Trophoblast cell (in vitro differentiated cells and primary cell): ENCODE measurements around the gene RPS6KA3.
A peak's percentile ranks its signal among the peaks of the same experiment; 100 is the strongest.

Experiments used
- DNase-seq, 2 donors: peaks; one replicate each; pipeline ENCODE4 v3.0.0-alpha.2; 2016
- H2AFZ ChIP-seq: 2 replicates; pipeline ENCODE4 v1.6.1; 2013; ENCODE audit warnings: low read length, moderate library complexity, mild to moderate bottlenecking; ENCODE audit not compliant: insufficient read depth, poor library complexity
- H2AK5ac ChIP-seq: 2 replicates; pipeline ENCODE4 v1.6.1; 2013; ENCODE audit warnings: mild to moderate bottlenecking, low read length
- H2BK120ac ChIP-seq: 2 replicates; pipeline ENCODE4 v1.6.1; 2013; ENCODE audit warnings: low read length, mild to moderate bottlenecking, moderate library complexity; ENCODE audit not compliant: insufficient read depth, poor library complexity
- H2BK12ac ChIP-seq: 2 replicates; pipeline ENCODE4 v1.6.1; 2013; ENCODE audit warnings: mild to moderate bottlenecking, low read length, moderate library complexity
- H2BK5ac ChIP-seq: 2 replicates; pipeline ENCODE4 v1.6.1; 2013; ENCODE audit warnings: low read length, low read depth, moderate library complexity, mild to moderate bottlenecking; ENCODE audit not compliant: poor library complexity
- H3K14ac ChIP-seq: 2 replicates; pipeline ENCODE4 v1.6.1; 2013; ENCODE audit warnings: mild to moderate bottlenecking, low read length
- H3K18ac ChIP-seq: 2 replicates; pipeline ENCODE4 v1.6.1; 2013; ENCODE audit warnings: mild to moderate bottlenecking, low read length
- H3K23ac ChIP-seq: 2 replicates; pipeline ENCODE4 v1.6.1; 2013; ENCODE audit warnings: low read length
- H3K27ac ChIP-seq: 2 replicates; pipeline ENCODE4 v1.5.1; 2013; ENCODE audit warnings: low read depth, mild to moderate bottlenecking, inconsistent platforms, low read length, moderate library complexity
- H3K27me3 ChIP-seq: 2 replicates; pipeline ENCODE4 v1.6.1; 2013; ENCODE audit warnings: inconsistent platforms, mild to moderate bottlenecking, low read length, moderate library complexity; ENCODE audit not compliant: insufficient read depth
- H3K36me3 ChIP-seq, 2 experiments: 1 replicate in 1 of 2; 2 replicates in 1 of 2; pipeline ENCODE4 v1.6.1; 2013; ENCODE audit warnings: low read length in 2 of 2, mild to moderate bottlenecking in 2 of 2, moderate library complexity in 1 of 2; ENCODE audit not compliant: insufficient read depth in 2 of 2, control insufficient read depth in 1 of 2
- H3K4ac ChIP-seq: 2 replicates; pipeline ENCODE4 v1.6.1; 2013; ENCODE audit warnings: low read depth, mild to moderate bottlenecking, low read length, moderate library complexity
- H3K4me1 ChIP-seq, 2 experiments: 1 replicate in 1 of 2; 2 replicates in 1 of 2; pipeline ENCODE4 v1.6.1; 2013; ENCODE audit warnings: low read length in 2 of 2, mild to moderate bottlenecking in 2 of 2, moderate library complexity in 1 of 2; ENCODE audit not compliant: insufficient read depth in 2 of 2, control insufficient read depth in 1 of 2
- H3K4me2 ChIP-seq: 2 replicates; pipeline ENCODE4 v1.6.1; 2013; ENCODE audit warnings: inconsistent platforms, mild to moderate bottlenecking, low read length, moderate library complexity
- H3K4me3 ChIP-seq: 2 replicates; pipeline ENCODE4 v1.5.1; 2013; ENCODE audit warnings: mild to moderate bottlenecking, low read depth, low read length, inconsistent platforms
- H3K79me1 ChIP-seq: one replicate; pipeline ENCODE4 v1.6.1; 2013; ENCODE audit warnings: low read length
- H3K79me2 ChIP-seq: 2 replicates; pipeline ENCODE4 v1.6.1; 2013; ENCODE audit warnings: low read length, mild to moderate bottlenecking; ENCODE audit not compliant: control insufficient read depth, insufficient read depth, poor library complexity
- H3K9ac ChIP-seq: 2 replicates; pipeline ENCODE4 v1.6.1; 2013; ENCODE audit warnings: mild to moderate bottlenecking, low read length
- H3K9me3 ChIP-seq: 2 replicates; pipeline ENCODE4 v1.6.1; 2013; ENCODE audit warnings: low read depth, mild to moderate bottlenecking, control low read depth, inconsistent platforms, low read length; ENCODE audit not compliant: insufficient read depth
- H4K12ac ChIP-seq: 2 replicates; pipeline ENCODE4 v1.6.1; 2013; ENCODE audit warnings: low read depth, mild to moderate bottlenecking, low read length, moderate library complexity
- H4K8ac ChIP-seq: 2 replicates; pipeline ENCODE4 v1.6.1; 2013; ENCODE audit warnings: low read depth, mild to moderate bottlenecking, low read length, moderate library complexity
- H4K91ac ChIP-seq: one replicate; pipeline ENCODE4 v1.6.1; 2013; ENCODE audit warnings: low read depth, mild to moderate bottlenecking, low read length, moderate library complexity
- WGBS: extraction: QIAGEN DNeasy Blood & Tissue Kit; methylation state at CpG from one replicate; pipeline ENCODE4 v1.1.7; 2013; ENCODE audit warnings: missing lambda C conversion rate; ENCODE audit not compliant: insufficient read length, insufficient coverage; ENCODE audit errors: extremely low coverage; 5-methylcytosine and 5-hydroxymethylcytosine counted together

Gene RPS6KA3

GRCh38 chrX:20270562-20270890 lies 3.8 kb upstream of the RPS6KA3 start:
- Histone ChIP-seq H3K9me3 (no peaks in the 10 kb centered on the region), H2BK12ac (no peak overlapping the region), H3K9ac (no peak overlapping the region), H2BK120ac (no peak overlapping the region), H3K79me2 (peaks cover 6% of the 10 kb centered on the region), H3K4me1 (peaks cover 0 to 3% of the 10 kb centered on the region in 2 experiments), H2AFZ (no peak overlapping the region), H4K12ac (no peak overlapping the region), H3K18ac (no peak overlapping the region), H2BK5ac (no peak overlapping the region), H3K27ac (no peak overlapping the region), H3K27me3 (no peaks in the 10 kb centered on the region), H3K36me3 (no peaks in the 10 kb centered on the region), H3K79me1 (peaks cover 13% of the 10 kb centered on the region), H3K4me2 (no peak overlapping the region), H2AK5ac (no peak overlapping the region), H4K8ac (no peak overlapping the region), H3K4me3 (no peak overlapping the region), H3K4ac (no peak overlapping the region), H3K23ac (no peak overlapping the region), H3K14ac (no peak overlapping the region), H4K91ac (no peak overlapping the region)
- WGBS, result no CpG with 5 or more reads among the region's 1 CpG
- peak; percentile 7 to 44 for DNase-seq

- no peaks in the 10 kb centered on the region for H3K36me3 ChIP-seq
- no peak overlapping the region for H3K4me3 ChIP-seq
- H2BK5ac ChIP-seq, result no peak overlapping the region
- H3K9me3 ChIP-seq, result no peaks in the 10 kb centered on the region
- H3K27me3 ChIP-seq, result no peaks in the 10 kb centered on the region
- no peak overlapping the region for H4K12ac ChIP-seq
- no peak for DNase-seq
- H3K4ac ChIP-seq, result no peak overlapping the region
- H3K14ac ChIP-seq, result no peak overlapping the region
- H2AK5ac ChIP-seq, result no peak overlapping the region
- H3K18ac ChIP-seq, result no peak overlapping the region
- no peak overlapping the region for H4K91ac ChIP-seq
- H2BK120ac ChIP-seq, result no peak overlapping the region
- no peak overlapping the region for H3K23ac ChIP-seq
- no peak overlapping the region for H4K8ac ChIP-seq
- H2AFZ ChIP-seq, result no peak overlapping the region
- no peak overlapping the region for H3K4me2 ChIP-seq
- H3K79me2 ChIP-seq, result peaks cover 6% of the 10 kb centered on the region
- WGBS, result no CpG with 5 or more reads among the region's 4 CpGs
- no peak overlapping the region for H3K27ac ChIP-seq
- no peak overlapping the region for H2BK12ac ChIP-seq
- H3K79me1 ChIP-seq, result peaks cover 13% of the 10 kb centered on the region
- H3K9ac ChIP-seq, result no peak overlapping the region
- H3K4me1 ChIP-seq, result peaks cover 0 to 3% of the 10 kb centered on the region in 2 experiments
Observed at GRCh38 chrX:20269848-20270561, 3.3 kb upstream of the RPS6KA3 start.

GRCh38 chrX:20267931-20268701 lies 1.4 kb upstream of the RPS6KA3 start:
- H3K4ac ChIP-seq, result no peak overlapping the region
- H3K14ac ChIP-seq, result no peak overlapping the region
- no peak overlapping the region for H3K18ac ChIP-seq
- H2AK5ac ChIP-seq, result no peak overlapping the region
- H3K4me2 ChIP-seq, result peak overlapping the region; percentile 87
- peak overlapping the region; percentile 64 for H3K4me3 ChIP-seq
- peaks cover 0 to 3% of the 10 kb centered on the region in 2 experiments for H3K4me1 ChIP-seq
- no peaks in the 10 kb centered on the region for H3K27me3 ChIP-seq
- H3K23ac ChIP-seq, result no peak overlapping the region
- no peak overlapping the region for H2BK5ac ChIP-seq
- H3K9ac ChIP-seq, result no peak overlapping the region
- H3K36me3 ChIP-seq, result no peaks in the 10 kb centered on the region
- no peak overlapping the region for H2BK120ac ChIP-seq
- H2BK12ac ChIP-seq, result no peak overlapping the region
- peaks cover 6% of the 10 kb centered on the region for H3K79me2 ChIP-seq
- H3K9me3 ChIP-seq, result no peaks in the 10 kb centered on the region
- peaks cover 13% of the 10 kb centered on the region for H3K79me1 ChIP-seq
- no peak overlapping the region for H4K91ac ChIP-seq
- peak overlapping the region; percentile 89 for H2AFZ ChIP-seq
- H3K27ac ChIP-seq, result no peak overlapping the region
- peak; percentile 4 to 23 for DNase-seq
- no CpG with 5 or more reads among the region's 54 CpGs for WGBS
- peak overlapping the region; percentile 84 for H4K8ac ChIP-seq
- peak overlapping the region; percentile 67 for H4K12ac ChIP-seq

GRCh38 chrX:20267607-20267930 lies 860 bp upstream of the RPS6KA3 start:
- no peak overlapping the region for H3K23ac ChIP-seq
- peak overlapping the region; percentile 40 for H2BK12ac ChIP-seq

More at GRCh38 chrX:20267607-20267930, 860 bp upstream of the RPS6KA3 start:
- peak overlapping the region; percentile 94 for H3K14ac ChIP-seq
- DNase-seq, result peak in 1 of 2 donors; percentile 12
- no peak overlapping the region for H2BK5ac ChIP-seq
- peak overlapping the region; percentile 87 for H3K4me2 ChIP-seq
- peak overlapping the region; percentile 50 for H2AFZ ChIP-seq
- WGBS, result no CpG with 5 or more reads among the region's 14 CpGs
- H3K9ac ChIP-seq, result no peak overlapping the region
- H4K8ac ChIP-seq, result peak overlapping the region; percentile 90
- peak overlapping the region; percentile 49 for H3K4ac ChIP-seq
- H3K4me3 ChIP-seq, result peak overlapping the region; percentile 81
- peak overlapping the region; percentile 78 for H4K91ac ChIP-seq
- H3K27me3 ChIP-seq, result no peaks in the 10 kb centered on the region
- H3K79me2 ChIP-seq, result peaks cover 6% of the 10 kb centered on the region
- H3K9me3 ChIP-seq, result no peaks in the 10 kb centered on the region
- H2AK5ac ChIP-seq, result no peak overlapping the region
- peaks cover 0 to 3% of the 10 kb centered on the region in 2 experiments for H3K4me1 ChIP-seq
- peak overlapping the region; percentile 90 for H4K12ac ChIP-seq
- no peaks in the 10 kb centered on the region for H3K36me3 ChIP-seq
- H3K27ac ChIP-seq, result no peak overlapping the region
- H3K18ac ChIP-seq, result peak overlapping the region; percentile 75
- H3K79me1 ChIP-seq, result peaks cover 13% of the 10 kb centered on the region
- peak overlapping the region; percentile 88 for H2BK120ac ChIP-seq
